ENCODE measurements around the gene PGC.

The PGC gene

GRCh38 chr6:41744236-41744787 is 2.9 kb downstream of the PGC start:
- no peak overlapping the region for H3K4me3 ChIP-seq
- H3K27ac ChIP-seq: no peak overlapping the region
- TF ChIP-seq EZH2 (IDR thresholded peaks at IDR 0.05): no peak
- TF ChIP-seq POLR2AphosphoS5 (IDR thresholded peaks at IDR 0.05; ENCODE audit: borderline replicate concordance, low read depth, low read length): no peak
- no peak for TF ChIP-seq FOXP2 (optimal IDR thresholded peaks at IDR 0.05; ENCODE audit: control extremely low read depth, extremely low read length, insufficient read depth)
- DNase-seq (ENCODE audit: low read depth, low spot score): no peak
- H3K36me3 ChIP-seq (ENCODE audit: insufficient read depth, low read length): no peaks in the 10 kb centered on the region
- H3K9ac ChIP-seq (ENCODE audit: insufficient read length): no peak overlapping the region
- H3K9me3 ChIP-seq (ENCODE audit: low read depth, low read length): no peaks in the 10 kb centered on the region

- no peaks in the 10 kb centered on the region for H3K9me3 ChIP-seq (ENCODE audit: low read depth, low read length)
- no peak overlapping the region for H3K27ac ChIP-seq
- H3K9ac ChIP-seq (ENCODE audit: insufficient read length): no peak overlapping the region
- H3K36me3 ChIP-seq (ENCODE audit: insufficient read depth, low read length): no peaks in the 10 kb centered on the region
- no peak for DNase-seq (ENCODE audit: low read depth, low spot score)
- no peak for TF ChIP-seq POLR2AphosphoS5 (IDR thresholded peaks at IDR 0.05; ENCODE audit: borderline replicate concordance, low read depth, low read length)
- no peak for TF ChIP-seq EZH2 (IDR thresholded peaks at IDR 0.05)
- no peak for TF ChIP-seq FOXP2 (optimal IDR thresholded peaks at IDR 0.05; ENCODE audit: control extremely low read depth, extremely low read length, insufficient read depth)
- H3K4me3 ChIP-seq: no peak overlapping the region
Measured at GRCh38 chr6:41743406-41744235, 3.6 kb downstream of the PGC start.

GRCh38 chr6:41741625-41742490 is 5.3 kb downstream of the PGC start:
- no peak for TF ChIP-seq EZH2 (IDR thresholded peaks at IDR 0.05)
- no peak for TF ChIP-seq POLR2AphosphoS5 (IDR thresholded peaks at IDR 0.05; ENCODE audit: borderline replicate concordance, low read depth, low read length)
- TF ChIP-seq FOXP2 (optimal IDR thresholded peaks at IDR 0.05; ENCODE audit: control extremely low read depth, extremely low read length, insufficient read depth): no peak
- H3K9me3 ChIP-seq (ENCODE audit: low read depth, low read length): no peaks in the 10 kb centered on the region
- no peak overlapping the region for H3K9ac ChIP-seq (ENCODE audit: insufficient read length)
- no peak for DNase-seq (ENCODE audit: low read depth, low spot score)
- H3K27ac ChIP-seq: no peak overlapping the region
- H3K4me3 ChIP-seq: no peak overlapping the region
- no peaks in the 10 kb centered on the region for H3K36me3 ChIP-seq (ENCODE audit: insufficient read depth, low read length)

- no peak for DNase-seq (ENCODE audit: low read depth, low spot score)
- H3K9ac ChIP-seq (ENCODE audit: insufficient read length): no peak overlapping the region
- no peaks in the 10 kb centered on the region for H3K36me3 ChIP-seq (ENCODE audit: insufficient read depth, low read length)
- H3K27ac ChIP-seq: no peak overlapping the region
- H3K4me3 ChIP-seq: no peak overlapping the region
- no peaks in the 10 kb centered on the region for H3K9me3 ChIP-seq (ENCODE audit: low read depth, low read length)
- TF ChIP-seq EZH2 (IDR thresholded peaks at IDR 0.05): no peak
- no peak for TF ChIP-seq FOXP2 (optimal IDR thresholded peaks at IDR 0.05; ENCODE audit: control extremely low read depth, extremely low read length, insufficient read depth)
- TF ChIP-seq POLR2AphosphoS5 (IDR thresholded peaks at IDR 0.05; ENCODE audit: borderline replicate concordance, low read depth, low read length): no peak
Measured at GRCh38 chr6:41740366-41741162, 6.6 kb downstream of the PGC start.

- H3K9me3 ChIP-seq (ENCODE audit: low read depth, low read length): no peaks in the 10 kb centered on the region
- TF ChIP-seq POLR2AphosphoS5 (IDR thresholded peaks at IDR 0.05; ENCODE audit: borderline replicate concordance, low read depth, low read length) (no peak), FOXP2 (optimal IDR thresholded peaks at IDR 0.05; ENCODE audit: control extremely low read depth, extremely low read length, insufficient read depth) (no peak)
- no peak overlapping the region for H3K4me3 ChIP-seq
- no peak overlapping the region for H3K9ac ChIP-seq (ENCODE audit: insufficient read length)
- no peaks in the 10 kb centered on the region for H3K36me3 ChIP-seq (ENCODE audit: insufficient read depth, low read length)
- DNase-seq (ENCODE audit: low read depth, low spot score): no peak
- H3K27ac ChIP-seq: no peak overlapping the region
Measured at GRCh38 chr6:41739041-41739440, 8.2 kb downstream of the PGC start.

- no peak for DNase-seq (ENCODE audit: low read depth, low spot score)
- H3K4me3 ChIP-seq: no peak overlapping the region
- H3K27ac ChIP-seq: no peak overlapping the region
- no peak overlapping the region for H3K9ac ChIP-seq (ENCODE audit: insufficient read length)
- H3K36me3 ChIP-seq (ENCODE audit: insufficient read depth, low read length): no peaks in the 10 kb centered on the region
- TF ChIP-seq EZH2 (IDR thresholded peaks at IDR 0.05): no peak
- no peaks in the 10 kb centered on the region for H3K9me3 ChIP-seq (ENCODE audit: low read depth, low read length)
Measured at GRCh38 chr6:41737591-41738130, 9.5 kb downstream of the PGC start.

- no peak overlapping the region for H3K4me3 ChIP-seq
- H3K9ac ChIP-seq (ENCODE audit: insufficient read length): no peak overlapping the region
- TF ChIP-seq POLR2AphosphoS5 (IDR thresholded peaks at IDR 0.05; ENCODE audit: borderline replicate concordance, low read depth, low read length) (no peak), EZH2 (IDR thresholded peaks at IDR 0.05) (no peak), FOXP2 (optimal IDR thresholded peaks at IDR 0.05; ENCODE audit: control extremely low read depth, extremely low read length, insufficient read depth) (no peak)
- H3K27ac ChIP-seq: no peak overlapping the region
- no peaks in the 10 kb centered on the region for H3K36me3 ChIP-seq (ENCODE audit: insufficient read depth, low read length)
- H3K9me3 ChIP-seq (ENCODE audit: low read depth, low read length): no peaks in the 10 kb centered on the region
- no peak for DNase-seq (ENCODE audit: low read depth, low spot score)
Measured at GRCh38 chr6:41736800-41737555, 10.2 kb downstream of the PGC start.
